ENCODE measurements around the gene RABGGTB.

- TF ChIP-seq GATA3 (IDR thresholded peaks at IDR 0.05; ENCODE audit: low read depth, low read length) = no peak
- no peak for TF ChIP-seq GATA2 (IDR thresholded peaks at IDR 0.05; ENCODE audit: low read depth, low read length)
Observed at GRCh38 chr1:75771978-75772377, 14.1 kb upstream of the RABGGTB start.

Data from SH-SY5Y (cell line).